Measurements from ENCODE around the gene COA5.

The COA5 gene

GRCh38 chr2:98608116-98608961 is at the start of gene COA5, which contains the start of gene UNC50:
COA5 (minus strand) TSS chr2:98608512; CDS start chr2:98608405, 107 bp downstream.
UNC50 (plus strand) TSS chr2:98608589; CDS start chr2:98609760, 1,171 bp downstream.
- peak within 1 kb of the TSS; percentile 96 for H3K4me3 ChIP-seq (ENCODE audit: low read length)
- TF ChIP-seq ZNF274 (IDR thresholded peaks at IDR 0.05; ENCODE audit: low read depth, low read length) = no peak

- TF ChIP-seq ZNF274 (IDR thresholded peaks at IDR 0.05; ENCODE audit: low read depth, low read length) = no peak
These were observed 48.5 kb upstream of the COA5 start for GRCh38 chr2:98656800-98657199.

GRCh38 chr2:98654699-98655495 is 46.6 kb upstream of the COA5 start:
- TF ChIP-seq ZNF274 (IDR thresholded peaks at IDR 0.05; ENCODE audit: low read depth, low read length) = no peak
- H3K4me3 ChIP-seq (ENCODE audit: low read length) = no peak overlapping the region

More at GRCh38 chr2:98656800-98657199, 48.5 kb upstream of the COA5 start:
- no peak overlapping the region for H3K4me3 ChIP-seq (ENCODE audit: low read length)

- TF ChIP-seq ZNF274 (IDR thresholded peaks at IDR 0.05; ENCODE audit: low read depth, low read length) = no peak
- no peak overlapping the region for H3K4me3 ChIP-seq (ENCODE audit: low read length)
These were observed 42.7 kb upstream of the COA5 start for GRCh38 chr2:98650998-98651397.

GRCh38 chr2:98649992-98650375 is 41.7 kb upstream of the COA5 start:
- no peak for TF ChIP-seq ZNF274 (IDR thresholded peaks at IDR 0.05; ENCODE audit: low read depth, low read length)
- no peak overlapping the region for H3K4me3 ChIP-seq (ENCODE audit: low read length)

GRCh38 chr2:98649135-98649991 is 41.1 kb upstream of the COA5 start:
- H3K4me3 ChIP-seq (ENCODE audit: low read length) = no peak overlapping the region
- TF ChIP-seq ZNF274 (IDR thresholded peaks at IDR 0.05; ENCODE audit: low read depth, low read length) = no peak

- no peak for TF ChIP-seq ZNF274 (IDR thresholded peaks at IDR 0.05; ENCODE audit: low read depth, low read length)
- H3K4me3 ChIP-seq (ENCODE audit: low read length) = no peak overlapping the region
These were observed 40.1 kb upstream of the COA5 start for GRCh38 chr2:98648451-98648850.

GRCh38 chr2:98647636-98648035 is 39.3 kb upstream of the COA5 start:
- TF ChIP-seq ZNF274 (IDR thresholded peaks at IDR 0.05; ENCODE audit: low read depth, low read length) = no peak
- no peak overlapping the region for H3K4me3 ChIP-seq (ENCODE audit: low read length)

- TF ChIP-seq ZNF274 (IDR thresholded peaks at IDR 0.05; ENCODE audit: low read depth, low read length) = no peak
- H3K4me3 ChIP-seq (ENCODE audit: low read length) = no peak overlapping the region
These were observed 35.3 kb upstream of the COA5 start for GRCh38 chr2:98643496-98644100.

GRCh38 chr2:98637401-98638147 is 29.3 kb upstream of the COA5 start:
- H3K4me3 ChIP-seq (ENCODE audit: low read length) = peak overlapping the region; percentile 40; the same call in 1 of the 2 replicates
- no peak for TF ChIP-seq ZNF274 (IDR thresholded peaks at IDR 0.05; ENCODE audit: low read depth, low read length)

GRCh38 chr2:98634406-98635092 is 26.2 kb upstream of the COA5 start:
- TF ChIP-seq ZNF274 (IDR thresholded peaks at IDR 0.05; ENCODE audit: low read depth, low read length) = no peak

GRCh38 chr2:98632351-98632750 is 24.0 kb upstream of the COA5 start:
- TF ChIP-seq ZNF274 (IDR thresholded peaks at IDR 0.05; ENCODE audit: low read depth, low read length) = no peak
- H3K4me3 ChIP-seq (ENCODE audit: low read length) = no peak overlapping the region

More at GRCh38 chr2:98634406-98635092, 26.2 kb upstream of the COA5 start:
- H3K4me3 ChIP-seq (ENCODE audit: low read length) = no peak overlapping the region

All from GM08714 (cell line).